AG04449 (cell line): ENCODE results near the gene CACNA2D3.
"Not testable (repeated sequence)": the region's sequence is repeated elsewhere in the genome, so short reads cannot be mapped to it uniquely, and the experiment has no call there.

ENCODE experiments used
- CTCF ChIA-PET: fragments of 350-600 bp; formaldehyde crosslinking; extraction: SDS; loops from one replicate; lab custom pipeline; 2021; ENCODE audit warnings: antibody characterized with exemption; lab: Yijun Ruan, JAX
- POLR2A ChIA-PET: fragments of 400-600, 350-600 bp; formaldehyde crosslinking; extraction: SDS; loops from one replicate; lab custom pipeline; 2020; ENCODE audit warnings: antibody characterized with exemption, inconsistent platforms; lab: Yijun Ruan, JAX
- DNase-seq: peaks from one replicate; pipeline ENCODE4 v3.0.0-alpha.2; 2010; ENCODE audit warnings: low read depth, low spot score
- H3K4me3 ChIP-seq: 2 replicates; pipeline ENCODE4 v1.5.1; 2011; ENCODE audit warnings: low read depth, mild to moderate bottlenecking, control low read depth, low read length
- CTCF ChIP-seq: IDR thresholded peaks from one replicate; pipeline ENCODE4 v1.5.1; 2011; ENCODE audit warnings: mild to moderate bottlenecking, moderate library complexity, low read length, control low read depth, inconsistent platforms; ENCODE audit not compliant: insufficient read depth; ENCODE audit errors: missing control alignments

CACNA2D3 gene

GRCh38 chr3:54968546-54969172 lies 846.3 kb downstream of the CACNA2D3 start:
- ChIA-PET POLR2A (no interaction called here), CTCF (interaction anchor here (1.0 to 1.2 kb wide), 2 partner anchors 8 to 20 kb away, joined by 3 read pairs; no protein-coding TSS in a partner anchor)
- TF ChIP-seq CTCF, result no peak
- no peak overlapping the region for H3K4me3 ChIP-seq
- DNase-seq, result no peak

- CTCF ChIA-PET, result interaction anchor here (1.1 kb wide), 1 partner anchor 99 kb away, joined by 3 read pairs; no protein-coding TSS in a partner anchor
- POLR2A ChIA-PET, result interaction anchor here (0.7 kb wide), 1 partner anchor 211 kb away, joined by 4 read pairs; no protein-coding TSS in a partner anchor
- TF ChIP-seq CTCF, result no peak
- DNase-seq, result no peak
- no peak overlapping the region for H3K4me3 ChIP-seq
Observed at GRCh38 chr3:54969652-54970051, 847.3 kb downstream of the CACNA2D3 start.

GRCh38 chr3:54970895-54971294 lies 848.5 kb downstream of the CACNA2D3 start:
- H3K4me3 ChIP-seq, result no peak overlapping the region
- DNase-seq, result no peak
- TF ChIP-seq CTCF, result no peak
- CTCF ChIA-PET, result interaction anchor here (0.6 kb wide), 1 partner anchor 29 kb away, joined by 3 read pairs; no protein-coding TSS in a partner anchor
- POLR2A ChIA-PET, result interaction anchor here (1.1 kb wide), 1 partner anchor 506 kb away, joined by 3 read pairs; no protein-coding TSS in a partner anchor

GRCh38 chr3:54977439-54977838 lies 855.1 kb downstream of the CACNA2D3 start:
- no peak overlapping the region for H3K4me3 ChIP-seq
- ChIA-PET CTCF (interaction anchor here (1.3 kb wide), 1 partner anchor 10 kb away, joined by 3 read pairs; no protein-coding TSS in a partner anchor), POLR2A (no interaction called here)
- no peak for DNase-seq
- TF ChIP-seq CTCF, result no peak

GRCh38 chr3:54977946-54978345 lies 855.6 kb downstream of the CACNA2D3 start:
- CTCF ChIA-PET, result interaction anchor here (0.9 kb wide), 1 partner anchor 11 kb away, joined by 4 read pairs; no protein-coding TSS in a partner anchor
- DNase-seq, POLR2A ChIA-PET, H3K4me3 ChIP-seq: not testable (repeated sequence)

- TF ChIP-seq CTCF, result no peak
- POLR2A ChIA-PET, result no interaction called here
- DNase-seq, result no peak
- no peak overlapping the region for H3K4me3 ChIP-seq
- CTCF ChIA-PET, result no interaction called here
Observed at GRCh38 chr3:54982807-54983206, 860.5 kb downstream of the CACNA2D3 start.
